ENCODE results near the gene BOC.

GRCh38 chr3:113200946-113201345 is 10.4 kb upstream of the BOC start:
- TF ChIP-seq CTCF (IDR thresholded peaks at IDR 0.05) (no peak), POLR2AphosphoS5 (IDR thresholded peaks at IDR 0.05) (no peak), POLR2A (IDR thresholded peaks at IDR 0.05) (no peak)

Data from breast epithelium (tissue), 3 donors.